ENCODE data around the gene DCAF6.
"Not testable (repeated sequence)": the region's sequence is repeated elsewhere in the genome, so short reads cannot be mapped to it uniquely, and the experiment has no call there.

DCAF6 gene

GRCh38 chr1:167924102-167924501 lies 12.4 kb upstream of the DCAF6 start:
- DNase-seq, result no peak

GRCh38 chr1:167924543-167925231 lies 11.8 kb upstream of the DCAF6 start:
- DNase-seq, result no peak

GRCh38 chr1:167926486-167926997 lies 9.9 kb upstream of the DCAF6 start:
- DNase-seq, result no peak

GRCh38 chr1:167927046-167927754 lies 9.3 kb upstream of the DCAF6 start:
- DNase-seq, result no peak

GRCh38 chr1:167928457-167928852 lies 8.0 kb upstream of the DCAF6 start:
- no peak for DNase-seq

GRCh38 chr1:167928919-167929318 lies 7.6 kb upstream of the DCAF6 start:
- DNase-seq, result not testable (repeated sequence)

GRCh38 chr1:167929725-167930124 lies 6.8 kb upstream of the DCAF6 start:
- no peak for DNase-seq

GRCh38 chr1:167933788-167934187 lies 2.7 kb upstream of the DCAF6 start:
- no peak for DNase-seq

GRCh38 chr1:167934426-167935215 lies 1.9 kb upstream of the DCAF6 start:
- DNase-seq, result no peak

- no peak for DNase-seq
These were observed 1.0 kb upstream of the DCAF6 start for GRCh38 chr1:167935216-167936067.

GRCh38 chr1:167936930-167937708 lies 636 bp downstream of the DCAF6 start, which contains the start of gene MPC2:
Gene MPC2, minus strand, starts transcription at chr1:167937072. Its CDS starts 1,231 bp downstream, at chr1:167935841.
- peak; percentile 79 for DNase-seq

- DNase-seq, result no peak
These were observed 1.2 kb downstream of the DCAF6 start for GRCh38 chr1:167937709-167938010.

GRCh38 chr1:167938080-167938636 lies 1.7 kb downstream of the DCAF6 start:
- no peak for DNase-seq

- no peak for DNase-seq
These were observed 3.8 kb downstream of the DCAF6 start for GRCh38 chr1:167940264-167940663.

GRCh38 chr1:167943541-167943940 lies 7.1 kb downstream of the DCAF6 start:
- DNase-seq, result no peak

GRCh38 chr1:167947733-167948132 lies 11.2 kb downstream of the DCAF6 start:
- no peak for DNase-seq

GRCh38 chr1:167949785-167950184 lies 13.3 kb downstream of the DCAF6 start:
- no peak for DNase-seq

- DNase-seq, result no peak
These were observed 14.1 kb downstream of the DCAF6 start for GRCh38 chr1:167950569-167950968.

- DNase-seq, result no peak
These were observed 19.4 kb downstream of the DCAF6 start for GRCh38 chr1:167955915-167956314.

- DNase-seq, result no peak
These were observed 21.2 kb downstream of the DCAF6 start for GRCh38 chr1:167957710-167958109.

GRCh38 chr1:167964646-167965045 lies 28.2 kb downstream of the DCAF6 start:
- DNase-seq, result no peak

All from right forelimb (tissue), 1 donor.